ENCODE results near the gene SHPK. TPM values are rescaled to one million over a fixed set of nuclear protein-coding genes. Genes with fewer than 3 reads are reported as not detected.

The SHPK gene
- total RNA-seq, 1 donor from 2014 or later = 18.1 TPM

DNA sequence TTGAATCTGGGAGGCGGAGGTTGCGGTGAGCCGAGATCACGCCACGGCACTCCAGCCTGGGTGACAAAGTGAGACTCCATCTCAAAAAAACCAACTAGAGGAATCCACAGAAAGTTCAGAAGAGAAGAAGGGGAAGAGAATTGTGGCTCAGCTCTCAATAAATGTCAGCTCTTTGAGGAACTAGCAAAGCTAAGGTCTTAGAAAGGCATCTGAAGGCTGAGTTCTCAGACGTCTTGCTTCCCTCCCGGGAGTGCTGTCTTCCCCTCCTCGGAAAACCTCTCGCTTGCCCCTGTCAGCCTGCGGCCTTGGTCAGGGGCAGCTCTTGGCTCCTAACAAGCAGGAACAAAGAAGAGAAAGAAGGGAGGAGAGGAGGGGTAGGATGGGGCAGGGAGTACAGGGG, 5.3 kb downstream of the SHPK start:
- TF ChIP-seq, protein P1, sequence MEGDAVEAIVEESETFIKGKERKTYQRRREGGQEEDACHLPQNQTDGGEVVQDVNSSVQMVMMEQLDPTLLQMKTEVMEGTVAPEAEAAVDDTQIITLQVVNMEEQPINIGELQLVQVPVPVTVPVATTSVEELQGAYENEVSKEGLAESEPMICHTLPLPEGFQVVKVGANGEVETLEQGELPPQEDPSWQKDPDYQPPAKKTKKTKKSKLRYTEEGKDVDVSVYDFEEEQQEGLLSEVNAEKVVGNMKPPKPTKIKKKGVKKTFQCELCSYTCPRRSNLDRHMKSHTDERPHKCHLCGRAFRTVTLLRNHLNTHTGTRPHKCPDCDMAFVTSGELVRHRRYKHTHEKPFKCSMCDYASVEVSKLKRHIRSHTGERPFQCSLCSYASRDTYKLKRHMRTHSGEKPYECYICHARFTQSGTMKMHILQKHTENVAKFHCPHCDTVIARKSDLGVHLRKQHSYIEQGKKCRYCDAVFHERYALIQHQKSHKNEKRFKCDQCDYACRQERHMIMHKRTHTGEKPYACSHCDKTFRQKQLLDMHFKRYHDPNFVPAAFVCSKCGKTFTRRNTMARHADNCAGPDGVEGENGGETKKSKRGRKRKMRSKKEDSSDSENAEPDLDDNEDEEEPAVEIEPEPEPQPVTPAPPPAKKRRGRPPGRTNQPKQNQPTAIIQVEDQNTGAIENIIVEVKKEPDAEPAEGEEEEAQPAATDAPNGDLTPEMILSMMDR (conservative IDR thresholded peaks at IDR 0.05; ENCODE audit: low read depth, low read length) = no peak
- no peak overlapping the region for H3K4me3 ChIP-seq (ENCODE audit: low read depth, low read length)
- DNase-seq (ENCODE audit: low read depth) = no peak

- no peak overlapping the region for H3K4me3 ChIP-seq (ENCODE audit: low read depth, low read length)
- TF ChIP-seq, protein P1 (conservative IDR thresholded peaks at IDR 0.05; ENCODE audit: low read depth, low read length) = no peak
- no peak for DNase-seq (ENCODE audit: low read depth)
These were observed 8.3 kb downstream of the SHPK start for GRCh38 chr17:3627769-3628167.

GRCh38 chr17:3626831-3627768, 8.9 kb downstream of the SHPK start:
- no peak overlapping the region for H3K4me3 ChIP-seq (ENCODE audit: low read depth, low read length)
- TF ChIP-seq, protein P1 (conservative IDR thresholded peaks at IDR 0.05; ENCODE audit: low read depth, low read length) = no peak
- DNase-seq (ENCODE audit: low read depth) = no peak

- TF ChIP-seq, protein P1 (conservative IDR thresholded peaks at IDR 0.05; ENCODE audit: low read depth, low read length) = no peak
- DNase-seq (ENCODE audit: low read depth) = no peak
- H3K4me3 ChIP-seq (ENCODE audit: low read depth, low read length) = no peak overlapping the region
These were observed 13.0 kb downstream of the SHPK start for GRCh38 chr17:3622977-3623594.

GRCh38 chr17:3621146-3621720, 14.8 kb downstream of the SHPK start:
- TF ChIP-seq, protein P1 (conservative IDR thresholded peaks at IDR 0.05; ENCODE audit: low read depth, low read length) = no peak
- DNase-seq (ENCODE audit: low read depth) = no peak
- H3K4me3 ChIP-seq (ENCODE audit: low read depth, low read length) = no peak overlapping the region

DNA sequence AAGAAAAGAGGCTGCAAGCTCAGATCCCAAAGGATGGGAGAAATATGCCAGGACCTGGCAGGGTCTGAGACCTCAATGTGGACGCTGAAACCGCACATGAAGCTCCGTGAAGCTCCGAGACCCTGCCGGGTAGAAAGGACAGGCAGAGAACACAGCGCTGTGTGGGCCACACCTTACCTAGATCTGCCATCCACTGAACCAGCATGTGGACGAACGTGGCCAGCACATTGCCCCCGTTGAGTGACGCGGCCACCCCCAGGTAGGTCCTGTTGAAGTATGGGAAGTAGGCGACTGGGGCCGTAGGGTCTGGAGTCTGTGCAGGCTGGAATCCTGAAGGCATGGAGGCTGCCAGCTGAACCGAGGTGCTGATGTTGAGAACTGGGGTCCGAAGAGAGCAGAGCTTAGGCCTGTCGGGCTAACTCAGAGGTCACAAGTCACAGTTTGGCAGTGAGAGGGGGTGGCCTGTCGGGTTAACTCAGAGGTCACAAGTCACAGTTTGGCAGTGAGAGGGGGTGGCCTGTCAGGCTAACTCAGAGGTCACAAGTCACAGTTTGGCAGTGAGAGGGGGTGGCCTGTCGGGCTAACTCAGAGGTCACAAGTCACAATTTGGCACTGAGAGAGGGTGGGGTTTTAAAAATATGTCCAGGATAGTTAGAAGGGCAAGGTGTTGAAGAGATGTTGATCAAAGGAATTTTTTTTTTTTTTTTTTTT, 20.7 kb downstream of the SHPK start:
- no peak for DNase-seq (ENCODE audit: low read depth)
- no peak overlapping the region for H3K4me3 ChIP-seq (ENCODE audit: low read depth, low read length)
- TF ChIP-seq, protein P1 (conservative IDR thresholded peaks at IDR 0.05; ENCODE audit: low read depth, low read length) = no peak

Data from epithelial cell of proximal tubule (primary cell).